Peyer's patch (tissue), 4 donors: ENCODE measurements around the gene ASXL1. TPM values are rescaled to one million over a fixed set of nuclear protein-coding genes. Genes with fewer than 3 reads are reported as not detected.
"Not testable (repeated sequence)": the region's sequence is repeated elsewhere in the genome, so short reads cannot be mapped to it uniquely, and the experiment has no call there.

Experiments used
- DNase-seq, 3 donors: peaks; one replicate each; pipeline ENCODE4 v3.0.0-alpha.2; 2017 to 2019
- H3K27ac ChIP-seq, 4 donors: fragments of 200-600 bp; sonication (generic); one replicate each; pipeline ENCODE4 v1.5.1; 2016 to 2019
- H3K27me3 ChIP-seq, 2 donors: fragments of 200-600 bp; sonication (generic); one replicate each; pipeline ENCODE4 v1.5.1; 2019
- H3K36me3 ChIP-seq, 3 donors: fragments of 200-600 bp; sonication (generic); one replicate each; pipeline ENCODE4 v1.5.1; 2016 to 2019
- H3K4me1 ChIP-seq, 4 donors: fragments of 200-600 bp; sonication (generic); one replicate each; pipeline ENCODE4 v1.5.1; 2016 to 2019
- H3K4me3 ChIP-seq, 4 donors: fragments of 200-600 bp; sonication (generic); 1 replicate in 3 of 4; 2 replicates in 1 of 4; pipeline ENCODE4 v1.5.1; 2016 to 2019; ENCODE audit warnings: mild to moderate bottlenecking in 1 of 4
- H3K9me3 ChIP-seq, 4 donors: fragments of 200-600 bp; sonication (generic); one replicate each; pipeline ENCODE4 v1.5.1; 2016 to 2019; ENCODE audit warnings: mild to moderate bottlenecking in 1 of 4
- CTCF ChIP-seq, 6 experiments: fragments of 450-650 bp in 4 of 6; fragments of 200-600 bp in 2 of 6; sonication (generic) in 1 of 6; IDR thresholded peaks; one replicate each; pipeline ENCODE4 v1.5.1; 2017 to 2019; ENCODE audit warnings: antibody characterized with exemption in 6 of 6, mild to moderate bottlenecking in 3 of 6, moderate library complexity in 1 of 6
- POLR2A ChIP-seq, 2 donors: fragments of 450-650 bp; IDR thresholded peaks; one replicate each; pipeline ENCODE4 v1.5.1; 2017; ENCODE audit warnings: antibody characterized with exemption in 2 of 2, mild to moderate bottlenecking in 2 of 2, moderate library complexity in 2 of 2
- total RNA-seq, 4 donors: library from RNA; depleted of rRNA; stranded (reverse); fragments of >200 nt; gene quantifications; one replicate each; pipeline ENCODE4 v1.1.0, GENCODE V29; 2016

Gene ASXL1
- total RNA-seq, 4 donors from 2014 or later: 74.4 to 173 (median 115) TPM

GRCh38 chr20:32368323-32368722 is 10.2 kb downstream of the ASXL1 start:
- Histone ChIP-seq H3K27me3 (no peaks in the 10 kb centered on the region), H3K9me3 (no peaks in the 10 kb centered on the region), H3K36me3 (peaks cover 0 to 36% (median 0%) of the 10 kb centered on the region in 3 donors), H3K4me1 (peaks cover 0 to 29% (median 2%) of the 10 kb centered on the region in 4 donors), H3K27ac (no peak overlapping the region), H3K4me3 (no peak overlapping the region)
- DNase-seq: no peak
- TF ChIP-seq POLR2A (IDR thresholded peaks at IDR 0.05) (no peak), CTCF (IDR thresholded peaks at IDR 0.05) (no peak)

GRCh38 chr20:32368925-32369324 is 10.8 kb downstream of the ASXL1 start:
- Histone ChIP-seq H3K4me3 (no peak overlapping the region), H3K4me1 (peaks cover 0 to 24% (median 2%) of the 10 kb centered on the region in 4 donors), H3K27ac (no peak overlapping the region), H3K27me3 (no peaks in the 10 kb centered on the region), H3K9me3 (no peaks in the 10 kb centered on the region), H3K36me3 (peaks cover 0 to 41% (median 0%) of the 10 kb centered on the region in 3 donors)
- TF ChIP-seq CTCF (IDR thresholded peaks at IDR 0.05): no peak
- no peak for TF ChIP-seq POLR2A (IDR thresholded peaks at IDR 0.05)
- no peak for DNase-seq

- H3K36me3 ChIP-seq: peaks cover 0 to 59% (median 0%) of the 10 kb centered on the region in 3 donors
- DNase-seq: no peak
- H3K27ac ChIP-seq: no peak overlapping the region
- H3K4me1 ChIP-seq: peaks cover 0 to 22% (median 0%) of the 10 kb centered on the region in 4 donors
- no peak overlapping the region for H3K4me3 ChIP-seq
- H3K27me3 ChIP-seq: no peaks in the 10 kb centered on the region
- TF ChIP-seq POLR2A (IDR thresholded peaks at IDR 0.05) (no peak), CTCF (IDR thresholded peaks at IDR 0.05) (no peak)
- no peaks in the 10 kb centered on the region for H3K9me3 ChIP-seq
Measured at GRCh38 chr20:32370897-32371296, 12.8 kb downstream of the ASXL1 start.

GRCh38 chr20:32378461-32378860 is 20.3 kb downstream of the ASXL1 start:
- Histone ChIP-seq H3K4me1 (no peaks in the 10 kb centered on the region), H3K9me3 (no peaks in the 10 kb centered on the region), H3K36me3 (peaks cover 0 to 37% (median 0%) of the 10 kb centered on the region in 3 donors), H3K4me3 (no peak overlapping the region), H3K27me3 (no peaks in the 10 kb centered on the region), H3K27ac (no peak overlapping the region)
- no peak for DNase-seq
- TF ChIP-seq POLR2A (IDR thresholded peaks at IDR 0.05) (no peak), CTCF (IDR thresholded peaks at IDR 0.05) (no peak)

- not testable (repeated sequence) for H3K4me3 ChIP-seq, DNase-seq, H3K27ac ChIP-seq, H3K9me3 ChIP-seq, H3K27me3 ChIP-seq, H3K4me1 ChIP-seq
- H3K36me3 ChIP-seq: peaks cover 0 to 22% (median 0%) of the 10 kb centered on the region in 3 donors
Measured at GRCh38 chr20:32380037-32380436, 21.9 kb downstream of the ASXL1 start.

- no peak for DNase-seq
Measured at GRCh38 chr20:32380745-32381144, 22.6 kb downstream of the ASXL1 start.

More at GRCh38 chr20:32380745-32381144, 22.6 kb downstream of the ASXL1 start:
- no peak overlapping the region for H3K4me3 ChIP-seq
- peaks cover 0 to 4% (median 2%) of the 10 kb centered on the region in 4 donors for H3K4me1 ChIP-seq
- no peaks in the 10 kb centered on the region for H3K9me3 ChIP-seq
- TF ChIP-seq POLR2A (IDR thresholded peaks at IDR 0.05) (no peak), CTCF (IDR thresholded peaks at IDR 0.05) (no peak)
- no peak overlapping the region for H3K27ac ChIP-seq
- H3K27me3 ChIP-seq: no peaks in the 10 kb centered on the region
- H3K36me3 ChIP-seq: peaks cover 0 to 16% (median 0%) of the 10 kb centered on the region in 3 donors
